Stimulated activated memory B cell treated with anti-CD40 and anti-IgM and Interleukin-4, amounts not matched to agents 10 μg/mL and 1 μg/mL and 100 μg/mL, for 72 hours (primary cell): ENCODE measurements around the gene MGA.
A peak's percentile ranks its signal among the peaks of the same experiment; 100 is the strongest.

Source experiments
- ATAC-seq: fragments of 150-1000 bp; cut with Tn5 transposase; 2 replicates; pipeline ENCODE4 v1.10.0; 2021
- H3K27ac Mint-ChIP-seq: one replicate; pipeline ENCODE4 v1.8.0; 2022; ENCODE audit warnings: mild to moderate bottlenecking, mixed read lengths
- H3K27me3 Mint-ChIP-seq: one replicate; pipeline ENCODE4 v1.8.0; 2022; ENCODE audit warnings: mixed read lengths
- H3K36me3 Mint-ChIP-seq: one replicate; pipeline ENCODE4 v1.8.0; 2022; ENCODE audit warnings: mixed read lengths
- H3K4me1 Mint-ChIP-seq: one replicate; pipeline ENCODE4 v1.8.0; 2022; ENCODE audit warnings: mixed read lengths
- H3K4me3 Mint-ChIP-seq: one replicate; pipeline ENCODE4 v1.8.0; 2022; ENCODE audit warnings: mild to moderate bottlenecking, moderate library complexity, mixed read lengths
- H3K9me3 Mint-ChIP-seq: one replicate; pipeline ENCODE4 v1.8.0; 2022; ENCODE audit warnings: mixed read lengths

MGA gene

GRCh38 chr15:41648097-41648496 is 12.1 kb upstream of the MGA start:
- H3K9me3 Mint-ChIP-seq = peaks cover 12% of the 10 kb centered on the region
- no peaks in the 10 kb centered on the region for H3K27me3 Mint-ChIP-seq
- ATAC-seq = no peak
- H3K4me3 Mint-ChIP-seq = no peak overlapping the region
- H3K4me1 Mint-ChIP-seq = no peaks in the 10 kb centered on the region
- H3K36me3 Mint-ChIP-seq = no peaks in the 10 kb centered on the region
- no peak overlapping the region for H3K27ac Mint-ChIP-seq

- Mint-ChIP-seq H3K4me3 (no peak overlapping the region), H3K36me3 (no peaks in the 10 kb centered on the region)
Observed at GRCh38 chr15:41648770-41649169, 11.4 kb upstream of the MGA start.

GRCh38 chr15:41650806-41651205 is 9.4 kb upstream of the MGA start:
- Mint-ChIP-seq H3K36me3 (no peaks in the 10 kb centered on the region), H3K27ac (no peak overlapping the region), H3K9me3 (peaks cover 12% of the 10 kb centered on the region), H3K4me3 (no peak overlapping the region), H3K27me3 (no peaks in the 10 kb centered on the region), H3K4me1 (no peaks in the 10 kb centered on the region)
- no peak for ATAC-seq

More at GRCh38 chr15:41648770-41649169, 11.4 kb upstream of the MGA start:
- H3K9me3 Mint-ChIP-seq = peaks cover 12% of the 10 kb centered on the region
- no peaks in the 10 kb centered on the region for H3K27me3 Mint-ChIP-seq
- no peak for ATAC-seq
- no peaks in the 10 kb centered on the region for H3K4me1 Mint-ChIP-seq
- no peak overlapping the region for H3K27ac Mint-ChIP-seq

GRCh38 chr15:41651373-41651772 is 8.8 kb upstream of the MGA start:
- Mint-ChIP-seq H3K4me1 (no peaks in the 10 kb centered on the region), H3K27me3 (no peaks in the 10 kb centered on the region), H3K27ac (no peak overlapping the region), H3K9me3 (peaks cover 12% of the 10 kb centered on the region), H3K4me3 (no peak overlapping the region), H3K36me3 (no peaks in the 10 kb centered on the region)
- no peak for ATAC-seq

- ATAC-seq = no peak
- no peak overlapping the region for H3K4me3 Mint-ChIP-seq
- no peak overlapping the region for H3K27ac Mint-ChIP-seq
- no peaks in the 10 kb centered on the region for H3K27me3 Mint-ChIP-seq
- no peaks in the 10 kb centered on the region for H3K4me1 Mint-ChIP-seq
- no peaks in the 10 kb centered on the region for H3K36me3 Mint-ChIP-seq
- H3K9me3 Mint-ChIP-seq = peaks cover 12% of the 10 kb centered on the region
Observed at GRCh38 chr15:41653760-41654159, 6.4 kb upstream of the MGA start.

- Mint-ChIP-seq H3K4me1 (peaks cover 10% of the 10 kb centered on the region), H3K4me3 (no peak overlapping the region), H3K27ac (no peak overlapping the region), H3K36me3 (no peaks in the 10 kb centered on the region), H3K27me3 (no peaks in the 10 kb centered on the region), H3K9me3 (peaks cover 9% of the 10 kb centered on the region)
- no peak for ATAC-seq
Observed at GRCh38 chr15:41655716-41656115, 4.5 kb upstream of the MGA start.

GRCh38 chr15:41656188-41656587 is 4.0 kb upstream of the MGA start:
- Mint-ChIP-seq H3K4me1 (peaks cover 15% of the 10 kb centered on the region), H3K27ac (no peak overlapping the region), H3K27me3 (no peaks in the 10 kb centered on the region), H3K9me3 (peaks cover 4% of the 10 kb centered on the region), H3K36me3 (no peaks in the 10 kb centered on the region), H3K4me3 (no peak overlapping the region)
- no peak for ATAC-seq

- Mint-ChIP-seq H3K9me3 (no peaks in the 10 kb centered on the region), H3K4me3 (no peak overlapping the region), H3K4me1 (peaks cover 33% of the 10 kb centered on the region), H3K27ac (no peak overlapping the region), H3K36me3 (no peaks in the 10 kb centered on the region), H3K27me3 (no peaks in the 10 kb centered on the region)
- ATAC-seq = no peak
Observed at GRCh38 chr15:41658689-41659088, 1.5 kb upstream of the MGA start.

GRCh38 chr15:41659190-41659589 is 1.0 kb upstream of the MGA start:
- Mint-ChIP-seq H3K4me3 (peak overlapping the region; percentile 88), H3K4me1 (peaks cover 33% of the 10 kb centered on the region), H3K36me3 (no peaks in the 10 kb centered on the region), H3K9me3 (no peaks in the 10 kb centered on the region), H3K27ac (no peak overlapping the region), H3K27me3 (no peaks in the 10 kb centered on the region)
- ATAC-seq = no peak

- H3K4me1 Mint-ChIP-seq = peaks cover 37% of the 10 kb centered on the region
- H3K27me3 Mint-ChIP-seq = no peaks in the 10 kb centered on the region
- peak overlapping the region; percentile 92 for H3K27ac Mint-ChIP-seq
- no peaks in the 10 kb centered on the region for H3K9me3 Mint-ChIP-seq
- no peaks in the 10 kb centered on the region for H3K36me3 Mint-ChIP-seq
- peak; percentile 34 for ATAC-seq
- peak overlapping the region; percentile 88 for H3K4me3 Mint-ChIP-seq
Observed at GRCh38 chr15:41659855-41660234, 360 bp upstream of the MGA start.

GRCh38 chr15:41661078-41661517 is 893 bp downstream of the MGA start:
- Mint-ChIP-seq H3K9me3 (no peaks in the 10 kb centered on the region), H3K4me1 (peaks cover 44% of the 10 kb centered on the region)

GRCh38 chr15:41661518-41662225 is 1.5 kb downstream of the MGA start:
- Mint-ChIP-seq H3K27ac (peak overlapping the region; percentile 92), H3K36me3 (no peaks in the 10 kb centered on the region), H3K27me3 (no peaks in the 10 kb centered on the region), H3K9me3 (no peaks in the 10 kb centered on the region), H3K4me3 (peak overlapping the region; percentile 88), H3K4me1 (peaks cover 50% of the 10 kb centered on the region)
- ATAC-seq = peak; percentile 57

More at GRCh38 chr15:41661078-41661517, 893 bp downstream of the MGA start:
- H3K4me3 Mint-ChIP-seq = peak overlapping the region; percentile 88
- H3K27me3 Mint-ChIP-seq = no peaks in the 10 kb centered on the region
- peak overlapping the region; percentile 92 for H3K27ac Mint-ChIP-seq
- ATAC-seq = no peak
- H3K36me3 Mint-ChIP-seq = no peaks in the 10 kb centered on the region

- Mint-ChIP-seq H3K27me3 (no peaks in the 10 kb centered on the region), H3K4me1 (peaks cover 54% of the 10 kb centered on the region), H3K36me3 (peaks cover 21% of the 10 kb centered on the region), H3K4me3 (no peak overlapping the region), H3K27ac (no peak overlapping the region), H3K9me3 (no peaks in the 10 kb centered on the region)
- ATAC-seq = no peak
Observed at GRCh38 chr15:41666353-41666920, 6.2 kb downstream of the MGA start.

- H3K36me3 Mint-ChIP-seq = peaks cover 31% of the 10 kb centered on the region
- H3K9me3 Mint-ChIP-seq = no peaks in the 10 kb centered on the region
- no peak overlapping the region for H3K27ac Mint-ChIP-seq
- no peak overlapping the region for H3K4me3 Mint-ChIP-seq
- no peak for ATAC-seq
- no peaks in the 10 kb centered on the region for H3K27me3 Mint-ChIP-seq
- peaks cover 61% of the 10 kb centered on the region for H3K4me1 Mint-ChIP-seq
Observed at GRCh38 chr15:41669701-41670100, 9.5 kb downstream of the MGA start.

- no peak overlapping the region for H3K4me3 Mint-ChIP-seq
- peaks cover 38% of the 10 kb centered on the region for H3K36me3 Mint-ChIP-seq
- no peak overlapping the region for H3K27ac Mint-ChIP-seq
- H3K9me3 Mint-ChIP-seq = no peaks in the 10 kb centered on the region
- H3K27me3 Mint-ChIP-seq = no peaks in the 10 kb centered on the region
- ATAC-seq = no peak
- peaks cover 55% of the 10 kb centered on the region for H3K4me1 Mint-ChIP-seq
Observed at GRCh38 chr15:41671656-41672648, 11.7 kb downstream of the MGA start.
